GM21367 (cell line): ENCODE data around the gene MRPL10.

Source experiments
- ATAC-seq: cut with Tn5 transposase; IDR thresholded peaks from one replicate; pipeline ENCODE4 v1.9.1; 2021; ENCODE audit not compliant: unreplicated experiment

Gene MRPL10

GRCh38 chr17:47840001-47840741, 8.8 kb upstream of the MRPL10 start:
- no peak for ATAC-seq

GRCh38 chr17:47839071-47839470, 7.7 kb upstream of the MRPL10 start:
- ATAC-seq = no peak

GRCh38 chr17:47838636-47839035, 7.3 kb upstream of the MRPL10 start:
- ATAC-seq = no peak

GRCh38 chr17:47837401-47838039, 6.2 kb upstream of the MRPL10 start:
- no peak for ATAC-seq

- no peak for ATAC-seq
Observed at GRCh38 chr17:47836601-47837000, 5.3 kb upstream of the MRPL10 start.

- no peak for ATAC-seq
Observed at GRCh38 chr17:47834756-47835155, 3.4 kb upstream of the MRPL10 start.

GRCh38 chr17:47831934-47832327, 590 bp upstream of the MRPL10 start:
- ATAC-seq = no peak

- ATAC-seq = no peak
Observed at GRCh38 chr17:47830396-47831002, 842 bp downstream of the MRPL10 start.

GRCh38 chr17:47829870-47830269, 1.5 kb downstream of the MRPL10 start:
- no peak for ATAC-seq

GRCh38 chr17:47823519-47823918, 7.8 kb downstream of the MRPL10 start:
- no peak for ATAC-seq

GRCh38 chr17:47822785-47823184, 8.6 kb downstream of the MRPL10 start:
- ATAC-seq = no peak

- ATAC-seq = no peak
Observed at GRCh38 chr17:47821424-47822391, 9.6 kb downstream of the MRPL10 start, which contains the start of gene OSBPL7. TSS of gene OSBPL7 (minus strand) at chr17:47821794. CDS start at chr17:47820278, 1,516 bp downstream.

- no peak for ATAC-seq
Observed at GRCh38 chr17:47821031-47821423, 10.3 kb downstream of the MRPL10 start.

GRCh38 chr17:47820033-47820789, 11.1 kb downstream of the MRPL10 start:
- no peak for ATAC-seq

GRCh38 chr17:47819475-47819874, 11.9 kb downstream of the MRPL10 start:
- ATAC-seq = no peak

- no peak for ATAC-seq
Observed at GRCh38 chr17:47818002-47818695, 13.2 kb downstream of the MRPL10 start.

GRCh38 chr17:47816947-47817346, 14.4 kb downstream of the MRPL10 start:
- ATAC-seq = no peak

GRCh38 chr17:47816111-47816735, 15.1 kb downstream of the MRPL10 start:
- no peak for ATAC-seq
